GM12878 (cell line): ENCODE results near the gene UFD1. TPM values are rescaled to one million over a fixed set of nuclear protein-coding genes. Genes with fewer than 3 reads are reported as not detected.

ENCODE experiments used
- ATAC-seq: fragments of 200-7000 bp; cut with Tn5 transposase; 3 replicates; pipeline ENCODE4 v1.9.1; 2020; ENCODE audit warnings: mild to moderate bottlenecking, moderate library complexity
- BruUV-seq: library from RNA; stranded (reverse); fragments of 400-500 nt; replicated peaks from 2 replicates; lab custom pipeline; 2021; lab: Mats Ljungman, UMichigan
- CTCF ChIA-PET: fragments of 300-600 bp; sonication (Branson Sonifier 250); formaldehyde crosslinking; extraction: SDS; loops from one replicate; lab custom pipeline; 2021; ENCODE audit warnings: inconsistent platforms; lab: Yijun Ruan, JAX
- POLR2A ChIA-PET: fragments of 350-600 bp; formaldehyde crosslinking; extraction: SDS; loops from one replicate; lab custom pipeline; 2021; ENCODE audit warnings: inconsistent platforms; lab: Charles Lee
- RAD21 ChIA-PET: fragments of 300-600 bp; sonication (Branson Sonifier 250); formaldehyde crosslinking; loops from one replicate; lab custom pipeline; 2023; ENCODE audit warnings: antibody characterized with exemption; ENCODE audit not compliant: unreplicated experiment; lab: Charles Lee
- SMC1A ChIA-PET: fragments of 300-600 bp; sonication (Branson Sonifier 250); formaldehyde crosslinking; loops from one replicate; lab custom pipeline; 2023; ENCODE audit not compliant: unreplicated experiment, uncharacterized antibody; lab: Charles Lee
- DNase-seq: peaks from one replicate; pipeline ENCODE4 v3.0.0-alpha.2; 2011; ENCODE audit warnings: low read depth, low spot score
- FAIRE-seq: peaks from 3 replicates; lab custom pipeline; 2011; peaks lifted over from hg19 to GRCh38; lab: Jason Lieb, UNC
- H2AFZ ChIP-seq: 2 replicates; pipeline ENCODE4 v1.6.0; 2011; ENCODE audit warnings: low read depth, low read length, control low read depth; ENCODE audit not compliant: control insufficient read depth
- H3K27ac ChIP-seq: 2 replicates; pipeline ENCODE4 v1.5.1; 2011; ENCODE audit warnings: control low read depth; ENCODE audit not compliant: control insufficient read depth, insufficient read depth
- H3K27me3 ChIP-seq, 2 experiments: replicated peaks in 1 of 2; 2 replicates each; pipeline versions ENCODE4 v1.6.0 to v1.6.1; 2011; ENCODE audit warnings: low read length in 1 of 2; ENCODE audit not compliant: control insufficient read depth in 2 of 2, insufficient read depth in 2 of 2
- H3K36me3 ChIP-seq, 2 experiments: 2 replicates each; pipeline ENCODE4 v1.5.1; 2011; ENCODE audit warnings: low read length in 1 of 2; ENCODE audit not compliant: control insufficient read depth in 2 of 2, insufficient read depth in 2 of 2
- H3K4me1 ChIP-seq: 2 replicates; pipeline ENCODE4 v1.6.1; 2011; ENCODE audit warnings: mild to moderate bottlenecking, low read length, moderate library complexity, mixed read lengths; ENCODE audit not compliant: control insufficient read depth, insufficient read depth
- H3K4me2 ChIP-seq: 2 replicates; pipeline ENCODE4 v1.6.0; 2011; ENCODE audit warnings: control low read depth; ENCODE audit not compliant: control insufficient read depth, insufficient read depth
- H3K4me3 ChIP-seq: fragments of 200-600 bp; sonication (generic); 2 replicates; pipeline ENCODE4 v1.5.1; 2016
- H3K79me2 ChIP-seq: 2 replicates; pipeline ENCODE4 v1.6.0; 2011; ENCODE audit warnings: low read length; ENCODE audit not compliant: control insufficient read depth, insufficient read depth
- H3K9ac ChIP-seq: 2 replicates; pipeline ENCODE4 v1.8.0; 2011; ENCODE audit warnings: low read length, control low read depth, mixed read lengths; ENCODE audit not compliant: control insufficient read depth, insufficient read depth
- H3K9me3 ChIP-seq: replicated peaks from 3 replicates; pipeline ENCODE4 v1.5.1; 2011; ENCODE audit warnings: mild to moderate bottlenecking, low read length; ENCODE audit not compliant: control insufficient read depth, insufficient read depth
- H4K20me1 ChIP-seq: 2 replicates; pipeline ENCODE4 v1.6.0; 2011; ENCODE audit not compliant: control insufficient read depth, insufficient read depth
- ATF2 ChIP-seq: IDR thresholded peaks from 2 replicates; pipeline ENCODE4 v1.6.1; 2012; ENCODE audit warnings: low read length, inconsistent platforms
- CBFB ChIP-seq: IDR thresholded peaks from 2 replicates; pipeline ENCODE4 v1.6.1; 2016; ENCODE audit warnings: antibody characterized with exemption, low read depth
- CHD4 ChIP-seq: fragments of 200-600 bp; sonication (generic); IDR thresholded peaks from 2 replicates; pipeline ENCODE4 v1.6.1; 2016; ENCODE audit warnings: mild to moderate bottlenecking
- EGR1 ChIP-seq, 2 experiments: IDR thresholded peaks; 1 replicate in 1 of 2; 2 replicates in 1 of 2; pipeline ENCODE4 v1.6.1; 2011 to 2012; ENCODE audit warnings: low read depth in 2 of 2, low read length in 2 of 2, borderline replicate concordance in 1 of 2, mild to moderate bottlenecking in 1 of 2, moderate library complexity in 1 of 2
- FOXM1 ChIP-seq: IDR thresholded peaks from 2 replicates; pipeline ENCODE4 v1.6.1; 2012; ENCODE audit warnings: low read depth, mild to moderate bottlenecking, inconsistent platforms, low read length, moderate library complexity
- MAX ChIP-seq: IDR thresholded peaks from 2 replicates; pipeline ENCODE4 v1.6.1; 2012; ENCODE audit warnings: low read depth, low read length, improper control_type of control experiment
- MXI1 ChIP-seq: fragments of 150-350 bp; IDR thresholded peaks from 2 replicates; pipeline ENCODE4 v1.6.1; 2011; ENCODE audit warnings: low read depth, mild to moderate bottlenecking, inconsistent platforms, low read length, improper control_type of control experiment
- POLR2A ChIP-seq: IDR thresholded peaks from 2 replicates; pipeline ENCODE4 v1.6.1; 2011; ENCODE audit warnings: low read depth, mild to moderate bottlenecking, low read length
- RBBP5 ChIP-seq: fragments of 200-600 bp; sonication (generic); conservative IDR thresholded peaks from 2 replicates; pipeline ENCODE4 v1.6.1; 2016
- SIN3A ChIP-seq: IDR thresholded peaks from 2 replicates; pipeline ENCODE4 v1.6.1; 2012; ENCODE audit warnings: low read depth, low read length, improper control_type of control experiment
- SIX5 ChIP-seq: IDR thresholded peaks from 2 replicates; pipeline ENCODE4 v1.6.1; 2011; ENCODE audit warnings: mild to moderate bottlenecking, low read depth, low read length, moderate library complexity; ENCODE audit not compliant: severe bottlenecking
- SMARCA5 ChIP-seq: fragments of 450-650 bp; IDR thresholded peaks from 2 replicates; pipeline ENCODE4 v1.6.1; 2017; ENCODE audit warnings: mild to moderate bottlenecking
- SUZ12 ChIP-seq: fragments of 200-600 bp; sonication (generic); IDR thresholded peaks from one replicate; pipeline ENCODE4 v1.6.1; 2018; ENCODE audit warnings: antibody characterized with exemption, mild to moderate bottlenecking; ENCODE audit not compliant: unreplicated experiment
- WGBS: methylation state at CpG from one replicate; pipeline ENCODE4 v1.1.6; 2016; ENCODE audit warnings: low lambda C conversion rate; ENCODE audit not compliant: insufficient replicate concordance, insufficient coverage; ENCODE audit errors: missing lambda C conversion rate; 5-methylcytosine and 5-hydroxymethylcytosine counted together
- in situ Hi-C: fragments of 300-500 bp; cut with MboI; formaldehyde crosslinking; loops from 9 replicates; pipeline ENCODE4 v1.14.3; 2018; ENCODE audit warnings: mixed read lengths
- intact Hi-C: fragments of 100-400 bp; cut with micrococcal nuclease; formaldehyde crosslinking; loops from one replicate; pipeline ENCODE4 v1.14.2; 2022; ENCODE audit not compliant: unreplicated experiment
- polyA plus RNA-seq, 11 experiments: library from polyadenylated mRNA; depleted of rRNA in 4 of 11; unstranded in 6 of 11; stranded (reverse) in 5 of 11; fragments of >200 nt; fragmentation: Nextera tagmentation in 4 of 11; fragmentation: Illumina TruSeq in 1 of 11; extraction: Ambion mirVana in 4 of 11; extraction: Trizol in 1 of 11; gene quantifications; 1 replicate in 1 of 11; 2 replicates in 10 of 11; pipeline versions ENCODE4 v1.2.1 to v1.2.3, GENCODE V29; 2011 to 2016; ENCODE audit warnings: inconsistent platforms in 2 of 11, missing spikeins in 2 of 11, low read depth in 1 of 11
- total RNA-seq, 4 experiments: library from RNA; depleted of rRNA in 3 of 4; stranded (reverse); fragments of >200 nt in 3 of 4; fragmentation: Illumina TruSeq in 1 of 4; extraction: Trizol in 1 of 4; gene quantifications; 2 replicates each; pipeline versions ENCODE4 v1.2.1 to v1.2.3, GENCODE V29; 2013 to 2021

UFD1 gene
- total and polyA plus RNA-seq, 10 of the 15 experiments (the other 5 are each of a cell fraction or from before 2014, with no cell fraction given): 67.2 to 143 (median 117) TPM

GRCh38 chr22:19480173-19480568 lies 1.2 kb upstream of the UFD1 start:
- H2AFZ ChIP-seq: peak overlapping the region; percentile 76
- ChIA-PET POLR2A (interaction anchor here (1.0 to 1.5 kb wide), 4 partner anchors 29 to 136 kb away, joined by 3 to 4 read pairs (median 3); partner anchors contain the start of genes C22orf39 and MRPL40), RAD21 (interaction anchor here (0.6 to 3.6 kb wide), 12 partner anchors 11 to 364 kb away, joined by 3 to 25 read pairs (median 4); partner anchors contain the start of genes ESS2, HIRA, MRPL40 and SLC25A1), CTCF (interaction anchor here (0.7 to 1.6 kb wide), 8 partner anchors 14 to 372 kb away, joined by 3 to 8 read pairs (median 4); partner anchors contain the start of genes ESS2 and SLC25A1), SMC1A (interaction anchor here (0.8 to 3.8 kb wide), 8 partner anchors 22 to 335 kb away, joined by 3 to 19 read pairs (median 4); partner anchors contain the start of genes ESS2, HIRA, MRPL40 and SLC25A1)
- peak overlapping the region; percentile 97 for H3K27ac ChIP-seq
- in situ Hi-C loops: no loop called here
- no peak for FAIRE-seq
- 2% methylated on average over 15 of the region's 15 CpGs for WGBS
- ATAC-seq: peak; percentile 1; the same call in 2 of the 3 replicates
- no peak for TF ChIP-seq RBBP5
- peak; percentile 12; the same call in 1 of the 2 replicates for TF ChIP-seq POLR2A
- no peak for TF ChIP-seq FOXM1
- H3K9me3 ChIP-seq: no peaks in the 10 kb centered on the region
- intact Hi-C loops: no loop called here
- peaks cover 39% of the 10 kb centered on the region for H3K79me2 ChIP-seq
- no peaks in the 10 kb centered on the region for H3K27me3 ChIP-seq
- H3K36me3 ChIP-seq: peaks cover 7 to 11% of the 10 kb centered on the region in 2 experiments; a peak in 3 of 4 replicates
- BruUV-seq: no TSS peak
- peak overlapping the region; percentile 85 for H3K4me3 ChIP-seq
- H4K20me1 ChIP-seq: no peaks in the 10 kb centered on the region; the same call in 1 of the 2 replicates
- peak overlapping the region; percentile 80 for H3K9ac ChIP-seq
- peak overlapping the region; percentile 71 for H3K4me2 ChIP-seq
- no peaks in the 10 kb centered on the region for H3K4me1 ChIP-seq
- no peak for DNase-seq

GRCh38 chr22:19479355-19480172 lies 571 bp upstream of the UFD1 start, which contains the start of gene CDC45:
CDC45 (plus strand) TSS chr22:19479920; CDS start chr22:19479969, 49 bp downstream.
- no TSS peak for BruUV-seq
- TF ChIP-seq CHD4: no peak
- TF ChIP-seq SIX5: peak; percentile 59
- no peak for TF ChIP-seq SUZ12
- peak; percentile 59 for TF ChIP-seq MAX
- TF ChIP-seq SMARCA5: no peak
- TF ChIP-seq ATF2: no peak
- peak; percentile 96 for TF ChIP-seq MXI1
- peak in 1 of 2 experiments; percentile 15; a peak in 1 of 3 replicates for TF ChIP-seq EGR1 (IDR thresholded peaks at IDR 0.05; ENCODE audit: borderline replicate concordance in 1 of 2, low read depth in 2 of 2, low read length in 2 of 2)
- peak; percentile 99 for TF ChIP-seq SIN3A
- no peak; the same call in 1 of the 2 replicates for TF ChIP-seq CBFB

More at GRCh38 chr22:19479355-19480172, 571 bp upstream of the UFD1 start, which contains the start of gene CDC45:
- DNase-seq: peak; percentile 93
- H3K4me2 ChIP-seq: peak within 1 kb of the TSS; percentile 85
- H3K4me3 ChIP-seq: peak within 1 kb of the TSS; percentile 97
- ChIA-PET RAD21 (interaction anchor here (0.7 to 3.6 kb wide), 11 partner anchors 18 to 364 kb away, joined by 3 to 25 read pairs (median 4); partner anchors contain the start of genes ESS2, HIRA, MRPL40 and SLC25A1), CTCF (interaction anchor here (0.5 to 2.8 kb wide), 10 partner anchors 14 to 372 kb away, joined by 3 to 26 read pairs (median 4); partner anchors contain the start of genes ESS2 and SLC25A1), POLR2A (interaction anchor here (0.7 to 1.5 kb wide), 6 partner anchors 28 to 305 kb away, joined by 3 to 4 read pairs (median 3); partner anchors contain the start of genes C22orf39 and MRPL40), SMC1A (interaction anchor here (0.8 to 3.8 kb wide), 9 partner anchors 22 to 334 kb away, joined by 3 to 19 read pairs (median 4); partner anchors contain the start of genes ESS2, HIRA, MRPL40 and SLC25A1)
- in situ Hi-C loops: no loop called here
- WGBS: under 1% methylated on average over 50 of the region's 50 CpGs
- peak within 1 kb of the TSS; percentile 97 for H3K27ac ChIP-seq
- no peaks in the 10 kb centered on the region; the same call in 1 of the 2 replicates for H4K20me1 ChIP-seq
- ATAC-seq: peak; percentile 95
- peak; percentile 98 for FAIRE-seq
- peaks cover 39% of the 10 kb centered on the region for H3K79me2 ChIP-seq
- H3K36me3 ChIP-seq: peaks cover 8 to 12% of the 10 kb centered on the region in 2 experiments; a peak in 3 of 4 replicates
- H3K4me1 ChIP-seq: no peaks in the 10 kb centered on the region
- H3K9me3 ChIP-seq: no peaks in the 10 kb centered on the region
- H3K27me3 ChIP-seq: no peaks in the 10 kb centered on the region
- intact Hi-C loops: loop anchor here (1.0 to 10.0 kb wide), 4 partner anchors 31 to 185 kb away; partner anchors contain the start of genes CLTCL1 and MRPL40
- peak within 1 kb of the TSS; percentile 97 for H2AFZ ChIP-seq
- H3K9ac ChIP-seq: peak within 1 kb of the TSS; percentile 80
